Sigmoid colon (tissue), 4 donors: ENCODE measurements around the gene CTIF.

Experiments used
- EP300 ChIP-seq, 4 donors: sonication (generic); formaldehyde crosslinking; IDR thresholded peaks; one replicate each; pipeline ENCODE4 v1.6.1; 2017; ENCODE audit warnings: antibody characterized with exemption in 4 of 4
- POLR2A ChIP-seq, 2 donors: fragments of 450-650 bp; IDR thresholded peaks; one replicate each; pipeline ENCODE4 v1.6.1; 2016; ENCODE audit warnings: antibody characterized with exemption in 2 of 2, mild to moderate bottlenecking in 2 of 2, moderate library complexity in 2 of 2
- POLR2AphosphoS5 ChIP-seq, 4 donors: sonication (generic); formaldehyde crosslinking; IDR thresholded peaks; one replicate each; pipeline ENCODE4 v1.6.1; 2017; ENCODE audit warnings: antibody characterized with exemption in 4 of 4
- TF ChIP-seq, protein P1 (sequence below), 4 experiments: fragments of 450-650 bp in 3 of 4; fragments of 200-600 bp in 1 of 4; IDR thresholded peaks; one replicate each; pipeline ENCODE4 v1.5.1; 2016 to 2019; ENCODE audit warnings: antibody characterized with exemption in 4 of 4, mild to moderate bottlenecking in 3 of 4, moderate library complexity in 2 of 4

DNA sequence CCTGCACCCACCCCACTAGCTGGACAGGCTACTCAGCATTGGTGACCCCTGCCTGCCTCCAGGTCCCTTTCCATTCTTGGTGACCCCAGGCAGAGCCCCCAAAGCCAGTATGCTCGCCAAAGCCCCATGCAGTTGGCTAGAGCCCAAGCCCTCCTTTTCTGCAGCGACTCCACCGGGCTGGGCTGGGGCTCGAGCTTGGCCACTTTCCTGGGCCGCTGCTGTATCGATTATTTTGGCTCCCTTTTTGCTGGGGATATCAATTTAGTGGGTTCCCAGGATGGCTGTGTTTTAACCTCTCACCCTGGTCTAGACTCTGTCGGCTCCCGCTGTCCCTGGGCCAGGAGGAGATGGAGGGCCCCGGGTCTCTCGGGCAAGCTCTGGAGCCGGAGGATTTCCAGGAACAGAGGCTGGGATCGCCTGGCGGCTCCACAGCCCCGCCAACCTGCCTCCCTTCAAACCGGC is 335.9 kb downstream of the CTIF start:
- TF ChIP-seq, protein P1, sequence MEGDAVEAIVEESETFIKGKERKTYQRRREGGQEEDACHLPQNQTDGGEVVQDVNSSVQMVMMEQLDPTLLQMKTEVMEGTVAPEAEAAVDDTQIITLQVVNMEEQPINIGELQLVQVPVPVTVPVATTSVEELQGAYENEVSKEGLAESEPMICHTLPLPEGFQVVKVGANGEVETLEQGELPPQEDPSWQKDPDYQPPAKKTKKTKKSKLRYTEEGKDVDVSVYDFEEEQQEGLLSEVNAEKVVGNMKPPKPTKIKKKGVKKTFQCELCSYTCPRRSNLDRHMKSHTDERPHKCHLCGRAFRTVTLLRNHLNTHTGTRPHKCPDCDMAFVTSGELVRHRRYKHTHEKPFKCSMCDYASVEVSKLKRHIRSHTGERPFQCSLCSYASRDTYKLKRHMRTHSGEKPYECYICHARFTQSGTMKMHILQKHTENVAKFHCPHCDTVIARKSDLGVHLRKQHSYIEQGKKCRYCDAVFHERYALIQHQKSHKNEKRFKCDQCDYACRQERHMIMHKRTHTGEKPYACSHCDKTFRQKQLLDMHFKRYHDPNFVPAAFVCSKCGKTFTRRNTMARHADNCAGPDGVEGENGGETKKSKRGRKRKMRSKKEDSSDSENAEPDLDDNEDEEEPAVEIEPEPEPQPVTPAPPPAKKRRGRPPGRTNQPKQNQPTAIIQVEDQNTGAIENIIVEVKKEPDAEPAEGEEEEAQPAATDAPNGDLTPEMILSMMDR (IDR thresholded peaks at IDR 0.05): no peak
- TF ChIP-seq POLR2AphosphoS5 (IDR thresholded peaks at IDR 0.05) (no peak), EP300 (IDR thresholded peaks at IDR 0.05) (no peak), POLR2A (IDR thresholded peaks at IDR 0.05) (no peak)
